A549 (cell line): Measurements from ENCODE around the gene CEP192.

Source experiments
- CBX8 ChIP-seq: fragments of 200-600 bp; sonication (generic); IDR thresholded peaks from 2 replicates; pipeline ENCODE4 v1.6.1; 2016
- HOXA7 ChIP-seq: fragments of 250-450 bp; sonication (Bioruptor Pico); IDR thresholded peaks from 2 replicates; pipeline ENCODE4 v1.5.0; 2020; ENCODE audit warnings: mild to moderate bottlenecking, moderate library complexity
- POLR2A ChIP-seq: IDR thresholded peaks from 2 replicates; pipeline ENCODE4 v1.6.1; 2012; ENCODE audit warnings: mild to moderate bottlenecking, low read length
- TF ChIP-seq, protein P1 (sequence below): IDR thresholded peaks from 2 replicates; pipeline ENCODE4 v1.6.1; 2012
- TF ChIP-seq, protein P2 (sequence below): fragments of >200 bp; sonication (Bioruptor Twin); formaldehyde crosslinking; IDR thresholded peaks from 3 replicates; pipeline ENCODE4 v1.5.1; 2016

DNA sequence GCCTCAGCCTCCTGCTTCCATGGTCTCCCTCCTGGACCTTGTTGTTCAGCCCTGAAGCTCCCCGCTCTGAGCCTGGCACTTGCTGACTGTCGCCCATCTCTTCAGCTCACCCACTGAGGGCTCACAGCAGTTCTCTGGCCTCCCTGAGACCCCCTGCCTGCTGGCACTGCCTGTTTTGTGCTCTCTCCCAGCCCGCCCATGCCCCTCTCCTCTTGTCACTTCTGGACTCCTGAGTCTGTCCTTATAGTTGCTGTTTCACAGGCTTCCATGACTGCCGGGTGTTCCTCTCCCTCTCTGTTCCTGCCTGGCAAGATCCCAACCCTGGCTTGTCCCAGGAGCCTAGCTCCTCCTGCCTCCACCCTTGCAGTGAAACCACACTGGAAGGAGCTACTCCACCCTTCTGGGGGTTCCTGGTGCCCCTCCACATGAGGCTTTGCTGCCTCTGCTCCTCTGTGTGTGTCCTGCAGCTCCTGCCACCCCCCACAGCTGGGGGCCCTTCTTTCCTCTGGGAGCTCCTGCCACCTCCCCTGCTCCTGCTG lies 110.6 kb downstream of the CEP192 start:
- TF ChIP-seq POLR2A (no peak), HOXA7 (CRISPR knock-in tag) (no peak), CBX8 (no peak)
- TF ChIP-seq, protein P1, sequence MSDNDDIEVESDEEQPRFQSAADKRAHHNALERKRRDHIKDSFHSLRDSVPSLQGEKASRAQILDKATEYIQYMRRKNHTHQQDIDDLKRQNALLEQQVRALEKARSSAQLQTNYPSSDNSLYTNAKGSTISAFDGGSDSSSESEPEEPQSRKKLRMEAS: no peak
- TF ChIP-seq, protein P2, sequence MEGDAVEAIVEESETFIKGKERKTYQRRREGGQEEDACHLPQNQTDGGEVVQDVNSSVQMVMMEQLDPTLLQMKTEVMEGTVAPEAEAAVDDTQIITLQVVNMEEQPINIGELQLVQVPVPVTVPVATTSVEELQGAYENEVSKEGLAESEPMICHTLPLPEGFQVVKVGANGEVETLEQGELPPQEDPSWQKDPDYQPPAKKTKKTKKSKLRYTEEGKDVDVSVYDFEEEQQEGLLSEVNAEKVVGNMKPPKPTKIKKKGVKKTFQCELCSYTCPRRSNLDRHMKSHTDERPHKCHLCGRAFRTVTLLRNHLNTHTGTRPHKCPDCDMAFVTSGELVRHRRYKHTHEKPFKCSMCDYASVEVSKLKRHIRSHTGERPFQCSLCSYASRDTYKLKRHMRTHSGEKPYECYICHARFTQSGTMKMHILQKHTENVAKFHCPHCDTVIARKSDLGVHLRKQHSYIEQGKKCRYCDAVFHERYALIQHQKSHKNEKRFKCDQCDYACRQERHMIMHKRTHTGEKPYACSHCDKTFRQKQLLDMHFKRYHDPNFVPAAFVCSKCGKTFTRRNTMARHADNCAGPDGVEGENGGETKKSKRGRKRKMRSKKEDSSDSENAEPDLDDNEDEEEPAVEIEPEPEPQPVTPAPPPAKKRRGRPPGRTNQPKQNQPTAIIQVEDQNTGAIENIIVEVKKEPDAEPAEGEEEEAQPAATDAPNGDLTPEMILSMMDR: no peak
